ENCODE data around the gene B3GNT4. TPM values are rescaled to one million over a fixed set of nuclear protein-coding genes. Genes with fewer than 3 reads are reported as not detected.

The B3GNT4 gene
- total and polyA plus RNA-seq, 2 of the 13 experiments (the other 11 are each of a cell fraction or from before 2014, with no cell fraction given): 0.04 to 0.21 TPM

- TF ChIP-seq ZNF574 (CRISPR knock-in tag; IDR thresholded peaks at IDR 0.05): no peak
- TF ChIP-seq ZNF605 (CRISPR knock-in tag; IDR thresholded peaks at IDR 0.05): 0 out of 2 replicates have a peak, but pooled peaks have one; percentile 49
- no peak for TF ChIP-seq U2AF1 (optimal IDR thresholded peaks at IDR 0.05; ENCODE audit: low read depth, low read length)
- TF ChIP-seq ERF (CRISPR knock-in tag; IDR thresholded peaks at IDR 0.05): 0 out of 2 replicates have a peak, but pooled peaks have one; percentile 45
- no peak for TF ChIP-seq DZIP1 (CRISPR knock-in tag; IDR thresholded peaks at IDR 0.05)
- TF ChIP-seq PLRG1 (conservative IDR thresholded peaks at IDR 0.05): no peak
- 0 out of 2 replicates have a peak, but pooled peaks have one; percentile 25 for TF ChIP-seq RXRB (CRISPR knock-in tag; IDR thresholded peaks at IDR 0.05; ENCODE audit: borderline replicate concordance)
- peak; percentile 43; the same call in 1 of the 2 replicates for TF ChIP-seq HNF1B (CRISPR knock-in tag; IDR thresholded peaks at IDR 0.05)
- TF ChIP-seq BATF2 (CRISPR knock-in tag; IDR thresholded peaks at IDR 0.05): no peak
- TF ChIP-seq ZNF720 (CRISPR knock-in tag; IDR thresholded peaks at IDR 0.05): no peak
- TF ChIP-seq YY1 (IDR thresholded peaks at IDR 0.05; ENCODE audit: insufficient read depth, insufficient replicate concordance, low read depth, low read length): no peak
- no peak for TF ChIP-seq NFE2L2 (IDR thresholded peaks at IDR 0.05; ENCODE audit: low read length)
- peak; percentile 41 for TF ChIP-seq XRCC5 (optimal IDR thresholded peaks at IDR 0.05; ENCODE audit: low read length)
- peak; percentile 92 for TF ChIP-seq SMC3 (IDR thresholded peaks at IDR 0.05; ENCODE audit: low read length)
- TF ChIP-seq ZNF44 (CRISPR knock-in tag; IDR thresholded peaks at IDR 0.05): no peak
- no peak for TF ChIP-seq PCBP2 (optimal IDR thresholded peaks at IDR 0.05; ENCODE audit: low read depth, low read length, poor library complexity, severe bottlenecking)
- no peak for TF ChIP-seq ZNF777 (CRISPR knock-in tag; IDR thresholded peaks at IDR 0.05)
- no peak for TF ChIP-seq SYNCRIP (IDR thresholded peaks at IDR 0.05; ENCODE audit: insufficient read depth, low read depth, low read length)
- peak; percentile 90 for TF ChIP-seq CTCF (CRISPR knock-in tag; IDR thresholded peaks at IDR 0.05)
- 0 out of 2 replicates have a peak, but pooled peaks have one; percentile 13 for TF ChIP-seq ZMYM3 (CRISPR knock-in tag; IDR thresholded peaks at IDR 0.05)
These were observed 12.5 kb upstream of the B3GNT4 start (continued) for GRCh38 chr12:122190842-122191668.

All from HepG2 (cell line).